ENCODE results near the gene IRX5.

Gene IRX5

GRCh38 chr16:54891346-54891745 lies 39.3 kb upstream of the IRX5 start:
- Histone ChIP-seq H3K27me3 (ENCODE audit: control insufficient read depth, insufficient read depth, low read length) (no peaks in the 10 kb centered on the region), H3K4me1 (no peaks in the 10 kb centered on the region), H3K9ac (no peak overlapping the region), H3K27ac (no peak overlapping the region), H3K4me2 (ENCODE audit: low read length) (no peak overlapping the region), H2AFZ (no peak overlapping the region), H3K79me2 (no peaks in the 10 kb centered on the region), H3K36me3 (ENCODE audit: control insufficient read depth, insufficient read depth, low read length) (no peaks in the 10 kb centered on the region), H3K9me3 (ENCODE audit: control insufficient read depth, low read length) (no peaks in the 10 kb centered on the region), H3K4me3 (ENCODE audit: low read depth, low read length) (no peak overlapping the region)
- TF ChIP-seq, protein P1, sequence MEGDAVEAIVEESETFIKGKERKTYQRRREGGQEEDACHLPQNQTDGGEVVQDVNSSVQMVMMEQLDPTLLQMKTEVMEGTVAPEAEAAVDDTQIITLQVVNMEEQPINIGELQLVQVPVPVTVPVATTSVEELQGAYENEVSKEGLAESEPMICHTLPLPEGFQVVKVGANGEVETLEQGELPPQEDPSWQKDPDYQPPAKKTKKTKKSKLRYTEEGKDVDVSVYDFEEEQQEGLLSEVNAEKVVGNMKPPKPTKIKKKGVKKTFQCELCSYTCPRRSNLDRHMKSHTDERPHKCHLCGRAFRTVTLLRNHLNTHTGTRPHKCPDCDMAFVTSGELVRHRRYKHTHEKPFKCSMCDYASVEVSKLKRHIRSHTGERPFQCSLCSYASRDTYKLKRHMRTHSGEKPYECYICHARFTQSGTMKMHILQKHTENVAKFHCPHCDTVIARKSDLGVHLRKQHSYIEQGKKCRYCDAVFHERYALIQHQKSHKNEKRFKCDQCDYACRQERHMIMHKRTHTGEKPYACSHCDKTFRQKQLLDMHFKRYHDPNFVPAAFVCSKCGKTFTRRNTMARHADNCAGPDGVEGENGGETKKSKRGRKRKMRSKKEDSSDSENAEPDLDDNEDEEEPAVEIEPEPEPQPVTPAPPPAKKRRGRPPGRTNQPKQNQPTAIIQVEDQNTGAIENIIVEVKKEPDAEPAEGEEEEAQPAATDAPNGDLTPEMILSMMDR (IDR thresholded peaks at IDR 0.05): no peak

GRCh38 chr16:54892981-54893380 lies 37.7 kb upstream of the IRX5 start:
- no peaks in the 10 kb centered on the region for H3K4me1 ChIP-seq
- H3K79me2 ChIP-seq: no peaks in the 10 kb centered on the region
- H3K9me3 ChIP-seq (ENCODE audit: control insufficient read depth, low read length): no peaks in the 10 kb centered on the region
- H3K4me3 ChIP-seq (ENCODE audit: low read depth, low read length): no peak overlapping the region
- no peak overlapping the region for H3K4me2 ChIP-seq (ENCODE audit: low read length)
- no peaks in the 10 kb centered on the region for H3K27me3 ChIP-seq (ENCODE audit: control insufficient read depth, insufficient read depth, low read length)
- TF ChIP-seq, protein P1 (IDR thresholded peaks at IDR 0.05): no peak
- H3K27ac ChIP-seq: no peak overlapping the region
- H3K36me3 ChIP-seq (ENCODE audit: control insufficient read depth, insufficient read depth, low read length): no peaks in the 10 kb centered on the region
- no peak overlapping the region for H3K9ac ChIP-seq
- H2AFZ ChIP-seq: no peak overlapping the region

- no peaks in the 10 kb centered on the region for H3K27me3 ChIP-seq (ENCODE audit: control insufficient read depth, insufficient read depth, low read length)
- H2AFZ ChIP-seq: no peak overlapping the region
- H3K79me2 ChIP-seq: no peaks in the 10 kb centered on the region
- H3K4me1 ChIP-seq: no peaks in the 10 kb centered on the region
- H3K9me3 ChIP-seq (ENCODE audit: control insufficient read depth, low read length): no peaks in the 10 kb centered on the region
- H3K4me3 ChIP-seq (ENCODE audit: low read depth, low read length): no peak overlapping the region
- no peak overlapping the region for H3K4me2 ChIP-seq (ENCODE audit: low read length)
- no peaks in the 10 kb centered on the region for H3K36me3 ChIP-seq (ENCODE audit: control insufficient read depth, insufficient read depth, low read length)
- H3K9ac ChIP-seq: no peak overlapping the region
- H3K27ac ChIP-seq: no peak overlapping the region
- TF ChIP-seq, protein P1 (IDR thresholded peaks at IDR 0.05): no peak
Measured at GRCh38 chr16:54897930-54898329, 32.7 kb upstream of the IRX5 start.

DNA sequence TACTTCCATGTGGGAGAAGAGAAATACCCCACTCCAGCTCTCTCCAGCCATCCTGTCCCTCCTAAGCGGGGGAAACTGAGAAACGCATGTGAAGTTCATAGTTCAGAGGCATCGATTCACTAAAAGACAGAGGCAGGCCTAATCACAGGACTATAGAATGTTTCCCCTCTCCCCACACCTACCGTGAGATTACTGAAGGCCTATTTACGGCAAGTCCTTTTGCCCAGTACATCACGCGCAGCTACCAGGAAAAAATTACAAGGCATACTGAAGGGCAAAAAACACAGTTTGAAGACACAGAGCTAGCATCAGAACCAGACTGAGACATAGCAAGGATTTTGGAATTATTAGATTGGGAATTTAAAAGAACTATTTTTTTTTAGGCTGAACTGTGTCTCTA lies 29.1 kb upstream of the IRX5 start:
- Histone ChIP-seq H3K4me3 (ENCODE audit: low read depth, low read length) (no peak overlapping the region), H3K4me1 (no peaks in the 10 kb centered on the region), H3K36me3 (ENCODE audit: control insufficient read depth, insufficient read depth, low read length) (no peaks in the 10 kb centered on the region), H3K9ac (no peak overlapping the region), H2AFZ (no peak overlapping the region), H3K79me2 (no peaks in the 10 kb centered on the region), H3K9me3 (ENCODE audit: control insufficient read depth, low read length) (no peaks in the 10 kb centered on the region), H3K27ac (no peak overlapping the region), H3K4me2 (ENCODE audit: low read length) (no peak overlapping the region), H3K27me3 (ENCODE audit: control insufficient read depth, insufficient read depth, low read length) (no peaks in the 10 kb centered on the region)
- TF ChIP-seq, protein P1 (IDR thresholded peaks at IDR 0.05): no peak

- Histone ChIP-seq H3K27ac (no peak overlapping the region), H3K9ac (no peak overlapping the region), H3K9me3 (ENCODE audit: control insufficient read depth, low read length) (no peaks in the 10 kb centered on the region), H3K79me2 (no peaks in the 10 kb centered on the region), H3K27me3 (ENCODE audit: control insufficient read depth, insufficient read depth, low read length) (no peaks in the 10 kb centered on the region), H2AFZ (no peak overlapping the region), H3K36me3 (ENCODE audit: control insufficient read depth, insufficient read depth, low read length) (no peaks in the 10 kb centered on the region), H3K4me2 (ENCODE audit: low read length) (no peak overlapping the region), H3K4me1 (no peaks in the 10 kb centered on the region), H3K4me3 (ENCODE audit: low read depth, low read length) (no peak overlapping the region)
- TF ChIP-seq, protein P1 (IDR thresholded peaks at IDR 0.05): no peak
Measured at GRCh38 chr16:54903047-54903446, 27.6 kb upstream of the IRX5 start.

All from parathyroid adenoma (tissue), 2 donors.